ENCODE measurements around the gene PPP1R16B.

Gene PPP1R16B

DNA sequence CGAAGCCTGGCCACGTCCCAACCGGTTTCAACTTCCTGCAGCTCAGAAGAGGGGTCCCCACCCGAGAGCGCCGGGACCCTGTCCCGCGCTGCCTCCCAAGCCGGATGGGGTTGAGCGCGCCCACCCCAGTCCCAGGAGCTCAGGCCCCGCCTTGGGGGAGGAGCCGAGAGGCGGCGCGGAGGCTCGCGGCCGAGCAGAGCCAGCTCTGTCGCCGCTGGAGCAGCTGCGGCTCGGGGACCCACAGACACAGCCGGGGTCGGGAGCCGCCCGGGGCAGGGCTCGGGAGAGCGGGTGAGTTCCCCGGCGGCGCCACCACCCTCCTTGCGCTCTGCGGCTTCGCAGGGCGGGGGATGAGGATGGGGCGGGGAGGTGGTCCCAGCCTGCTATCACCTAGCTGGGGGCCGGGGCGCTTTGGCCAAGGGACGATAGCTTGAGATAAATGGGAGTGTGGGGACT, at the start of gene PPP1R16B:
Gene PPP1R16B (plus strand): TSS at position 196 of the 456 bp plus-strand sequence. CDS start 30,229 bp downstream, outside the sequence.
- ChIA-PET CTCF (interaction anchor here (0.6 to 1.3 kb wide), 6 partner anchors 15 to 358 kb away, joined by 3 to 11 read pairs (median 4); no protein-coding TSS in a partner anchor), POLR2A (interaction anchor here (0.6 to 1.2 kb wide), 3 partner anchors 20 to 1150 kb away, joined by 3 to 5 read pairs (median 4); partner anchors contain the start of gene FAM83D)
- Histone ChIP-seq H3K9me3 (ENCODE audit: control insufficient read depth, insufficient read depth, low read depth, low read length) (no peaks in the 10 kb centered on the region), H3K27ac (ENCODE audit: extremely low read depth, low read depth, low read length) (no peak within 1 kb of the TSS; the same call in 1 of the 2 replicates), H3K36me3 (ENCODE audit: control insufficient read depth in 2 of 2, insufficient read depth in 1 of 2, low read length in 2 of 2) (no peaks in the 10 kb centered on the region), H3K4me3 (ENCODE audit: low read depth, low read length) (peak within 1 kb of the TSS; percentile 40), H3K4me1 (ENCODE audit: control insufficient read depth, insufficient read depth, low read length) (no peaks in the 10 kb centered on the region)
- TF ChIP-seq ZEB2 (tag by site-specific recombination; IDR thresholded peaks at IDR 0.05) = no peak
- TF ChIP-seq OVOL3 (tag by site-specific recombination; IDR thresholded peaks at IDR 0.05) = no peak
- TF ChIP-seq ZNF24 (tag by site-specific recombination; IDR thresholded peaks at IDR 0.05) = no peak
- TF ChIP-seq SP2 (tag by site-specific recombination; IDR thresholded peaks at IDR 0.05) = peak; percentile 50
- TF ChIP-seq ZBTB17 (tag by site-specific recombination; IDR thresholded peaks at IDR 0.05) = peak; percentile 17; the same call in 1 of the 2 replicates
- peak; percentile 92 for TF ChIP-seq ZBTB6 (tag by site-specific recombination; IDR thresholded peaks at IDR 0.05)
- TF ChIP-seq ZNF341 (tag by site-specific recombination; IDR thresholded peaks at IDR 0.05; ENCODE audit: low read depth) = peak; percentile 88
- no peak for TF ChIP-seq ZNF202 (tag by site-specific recombination; IDR thresholded peaks at IDR 0.05; ENCODE audit: borderline replicate concordance)
- TF ChIP-seq ZNF76 (tag by site-specific recombination; IDR thresholded peaks at IDR 0.05; ENCODE audit: borderline replicate concordance, low read depth) = peak; percentile 30; the same call in 1 of the 2 replicates
- no peak for TF ChIP-seq ZNF2 (tag by site-specific recombination; IDR thresholded peaks at IDR 0.05)
- no peak for TF ChIP-seq ZNF530 (tag by site-specific recombination; IDR thresholded peaks at IDR 0.05; ENCODE audit: low read depth)
- TF ChIP-seq ZNF596 (tag by site-specific recombination; IDR thresholded peaks at IDR 0.05) = no peak
- 0 out of 2 replicates have a peak, but pooled peaks have one; percentile 34 for TF ChIP-seq SP7 (tag by site-specific recombination; IDR thresholded peaks at IDR 0.05)
- no peak for TF ChIP-seq ZNF366 (tag by site-specific recombination; conservative IDR thresholded peaks at IDR 0.05)
- 0 out of 2 replicates have a peak, but pooled peaks have one; percentile 13 for TF ChIP-seq ZNF600 (tag by site-specific recombination; IDR thresholded peaks at IDR 0.05)
- TF ChIP-seq SP3 (tag by site-specific recombination; IDR thresholded peaks at IDR 0.05) = peak; percentile 62
- no peak for TF ChIP-seq ZNF433 (tag by site-specific recombination; IDR thresholded peaks at IDR 0.05; ENCODE audit: low read depth)
- TF ChIP-seq, protein P1, sequence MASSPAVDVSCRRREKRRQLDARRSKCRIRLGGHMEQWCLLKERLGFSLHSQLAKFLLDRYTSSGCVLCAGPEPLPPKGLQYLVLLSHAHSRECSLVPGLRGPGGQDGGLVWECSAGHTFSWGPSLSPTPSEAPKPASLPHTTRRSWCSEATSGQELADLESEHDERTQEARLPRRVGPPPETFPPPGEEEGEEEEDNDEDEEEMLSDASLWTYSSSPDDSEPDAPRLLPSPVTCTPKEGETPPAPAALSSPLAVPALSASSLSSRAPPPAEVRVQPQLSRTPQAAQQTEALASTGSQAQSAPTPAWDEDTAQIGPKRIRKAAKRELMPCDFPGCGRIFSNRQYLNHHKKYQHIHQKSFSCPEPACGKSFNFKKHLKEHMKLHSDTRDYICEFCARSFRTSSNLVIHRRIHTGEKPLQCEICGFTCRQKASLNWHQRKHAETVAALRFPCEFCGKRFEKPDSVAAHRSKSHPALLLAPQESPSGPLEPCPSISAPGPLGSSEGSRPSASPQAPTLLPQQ (tag by site-specific recombination; IDR thresholded peaks at IDR 0.05) = peak; percentile 83
- TF ChIP-seq ZNF629 (tag by site-specific recombination; IDR thresholded peaks at IDR 0.05) = no peak
- no peak for TF ChIP-seq WT1 (tag by site-specific recombination; IDR thresholded peaks at IDR 0.05)
- no peak for TF ChIP-seq EGR2 (tag by site-specific recombination; IDR thresholded peaks at IDR 0.05; ENCODE audit: low read depth)
- TF ChIP-seq ZBTB48 (tag by site-specific recombination; IDR thresholded peaks at IDR 0.05) = peak; percentile 60; the same call in 1 of the 2 replicates
- no peak for TF ChIP-seq ZBTB8A (tag by site-specific recombination; IDR thresholded peaks at IDR 0.05)
- TF ChIP-seq, protein P2, sequence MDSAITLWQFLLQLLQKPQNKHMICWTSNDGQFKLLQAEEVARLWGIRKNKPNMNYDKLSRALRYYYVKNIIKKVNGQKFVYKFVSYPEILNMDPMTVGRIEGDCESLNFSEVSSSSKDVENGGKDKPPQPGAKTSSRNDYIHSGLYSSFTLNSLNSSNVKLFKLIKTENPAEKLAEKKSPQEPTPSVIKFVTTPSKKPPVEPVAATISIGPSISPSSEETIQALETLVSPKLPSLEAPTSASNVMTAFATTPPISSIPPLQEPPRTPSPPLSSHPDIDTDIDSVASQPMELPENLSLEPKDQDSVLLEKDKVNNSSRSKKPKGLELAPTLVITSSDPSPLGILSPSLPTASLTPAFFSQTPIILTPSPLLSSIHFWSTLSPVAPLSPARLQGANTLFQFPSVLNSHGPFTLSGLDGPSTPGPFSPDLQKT (IDR thresholded peaks at IDR 0.05; ENCODE audit: borderline replicate concordance, low read depth, low read length) = no peak
- peak; percentile 45; the same call in 1 of the 2 replicates for TF ChIP-seq ZNF394 (tag by site-specific recombination; IDR thresholded peaks at IDR 0.05; ENCODE audit: borderline replicate concordance)
- TF ChIP-seq INSM2 (tag by site-specific recombination; IDR thresholded peaks at IDR 0.05) = no peak
- no peak for TF ChIP-seq IKZF3 (tag by site-specific recombination; IDR thresholded peaks at IDR 0.05)
- no peak for TF ChIP-seq ZNF223 (tag by site-specific recombination; IDR thresholded peaks at IDR 0.05)
- TF ChIP-seq ZNF112 (tag by site-specific recombination; IDR thresholded peaks at IDR 0.05) = no peak
- TF ChIP-seq, protein P3, sequence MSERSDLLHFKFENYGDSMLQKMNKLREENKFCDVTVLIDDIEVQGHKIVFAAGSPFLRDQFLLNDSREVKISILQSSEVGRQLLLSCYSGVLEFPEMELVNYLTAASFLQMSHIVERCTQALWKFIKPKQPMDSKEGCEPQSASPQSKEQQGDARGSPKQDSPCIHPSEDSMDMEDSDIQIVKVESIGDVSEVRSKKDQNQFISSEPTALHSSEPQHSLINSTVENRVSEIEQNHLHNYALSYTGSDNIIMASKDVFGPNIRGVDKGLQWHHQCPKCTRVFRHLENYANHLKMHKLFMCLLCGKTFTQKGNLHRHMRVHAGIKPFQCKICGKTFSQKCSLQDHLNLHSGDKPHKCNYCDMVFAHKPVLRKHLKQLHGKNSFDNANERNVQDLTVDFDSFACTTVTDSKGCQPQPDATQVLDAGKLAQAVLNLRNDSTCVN (tag by site-specific recombination; optimal IDR thresholded peaks at IDR 0.05) = peak; percentile 68
- no peak for TF ChIP-seq ZSCAN18 (tag by site-specific recombination; IDR thresholded peaks at IDR 0.05)
- no peak for TF ChIP-seq ZNF701 (tag by site-specific recombination; IDR thresholded peaks at IDR 0.05)
